ENCODE data around the gene KREMEN1. TPM values are rescaled to one million over a fixed set of nuclear protein-coding genes. Genes with fewer than 3 reads are reported as not detected.
A peak's percentile ranks its signal among the peaks of the same experiment; 100 is the strongest.
"Not testable (repeated sequence)": the region's sequence is repeated elsewhere in the genome, so short reads cannot be mapped to it uniquely, and the experiment has no call there.

Gene KREMEN1
- polyA plus RNA-seq, 6 donors from 2014 or later = 0.12 to 0.20 TPM; not detected in 4

- ATAC-seq (ENCODE audit: low read depth in 2 of 2) (no peak), DNase-seq (no peak)
- no peak overlapping the region for H3K4me3 Mint-ChIP-seq
- H3K27ac Mint-ChIP-seq = no peak overlapping the region
- peaks cover 9 to 23% (median 11%) of the 10 kb centered on the region in 3 donors for H3K27me3 Mint-ChIP-seq
- no peaks in the 10 kb centered on the region for H3K4me1 Mint-ChIP-seq
- H3K9me3 Mint-ChIP-seq = no peaks in the 10 kb centered on the region
- H3K36me3 Mint-ChIP-seq = no peaks in the 10 kb centered on the region
Measured at GRCh38 chr22:29039148-29039547, 33.7 kb upstream of the KREMEN1 start.

GRCh38 chr22:29039684-29040083 is 33.2 kb upstream of the KREMEN1 start:
- not testable (repeated sequence) for H3K36me3 Mint-ChIP-seq; ATAC-seq (ENCODE audit: low read depth in 2 of 2); H3K4me3 Mint-ChIP-seq; H3K4me1 Mint-ChIP-seq; H3K9me3 Mint-ChIP-seq; H3K27ac Mint-ChIP-seq; DNase-seq
- H3K27me3 Mint-ChIP-seq = peaks cover 3 to 18% (median 11%) of the 10 kb centered on the region in 3 donors

GRCh38 chr22:29040385-29041275 is 32.2 kb upstream of the KREMEN1 start:
- H3K27ac Mint-ChIP-seq = no peak overlapping the region
- ATAC-seq (ENCODE audit: low read depth in 2 of 2) (peak; percentile 40 to 51), DNase-seq (peak; percentile 58)
- H3K4me1 Mint-ChIP-seq = no peaks in the 10 kb centered on the region
- peaks cover 0 to 17% (median 11%) of the 10 kb centered on the region in 3 donors for H3K27me3 Mint-ChIP-seq
- no peaks in the 10 kb centered on the region for H3K36me3 Mint-ChIP-seq
- H3K9me3 Mint-ChIP-seq = no peaks in the 10 kb centered on the region
- H3K4me3 Mint-ChIP-seq = no peak overlapping the region

- no peaks in the 10 kb centered on the region for H3K9me3 Mint-ChIP-seq
- H3K4me1 Mint-ChIP-seq = no peaks in the 10 kb centered on the region
Measured at GRCh38 chr22:29041408-29041807, 31.4 kb upstream of the KREMEN1 start.

GRCh38 chr22:29043906-29044575 is 28.8 kb upstream of the KREMEN1 start:
- peaks cover 0 to 16% (median 11%) of the 10 kb centered on the region in 3 donors for H3K27me3 Mint-ChIP-seq
- H3K36me3 Mint-ChIP-seq = no peaks in the 10 kb centered on the region
- no peak for DNase-seq
- H3K27ac Mint-ChIP-seq = peak overlapping the region in 1 of 6 donors; percentile 31
- H3K4me1 Mint-ChIP-seq = no peaks in the 10 kb centered on the region
- no peak for ATAC-seq (ENCODE audit: low read depth in 2 of 2)
- H3K4me3 Mint-ChIP-seq = no peak overlapping the region
- H3K9me3 Mint-ChIP-seq = no peaks in the 10 kb centered on the region

More at GRCh38 chr22:29041408-29041807, 31.4 kb upstream of the KREMEN1 start:
- Mint-ChIP-seq H3K36me3 (no peaks in the 10 kb centered on the region), H3K4me3 (no peak overlapping the region), H3K27ac (no peak overlapping the region), H3K27me3 (peaks cover 0 to 17% (median 11%) of the 10 kb centered on the region in 3 donors)
- ATAC-seq (ENCODE audit: low read depth in 2 of 2) (no peak), DNase-seq (no peak)

- Mint-ChIP-seq H3K4me1 (no peaks in the 10 kb centered on the region), H3K4me3 (no peak overlapping the region), H3K9me3 (no peaks in the 10 kb centered on the region), H3K27me3 (peaks cover 0 to 11% (median 11%) of the 10 kb centered on the region in 3 donors), H3K36me3 (no peaks in the 10 kb centered on the region), H3K27ac (no peak overlapping the region)
- DNase-seq (no peak), ATAC-seq (ENCODE audit: low read depth in 2 of 2) (no peak)
Measured at GRCh38 chr22:29044657-29045176, 28.1 kb upstream of the KREMEN1 start.

- Mint-ChIP-seq H3K27me3 (peaks cover 0 to 6% (median 0%) of the 10 kb centered on the region in 3 donors), H3K4me1 (no peaks in the 10 kb centered on the region)
- no peak for DNase-seq
Measured at GRCh38 chr22:29048822-29049654, 23.8 kb upstream of the KREMEN1 start.

GRCh38 chr22:29049655-29050263 is 23.1 kb upstream of the KREMEN1 start:
- DNase-seq (no peak), ATAC-seq (ENCODE audit: low read depth in 2 of 2) (no peak)
- peaks cover 0 to 6% (median 0%) of the 10 kb centered on the region in 3 donors for H3K27me3 Mint-ChIP-seq
- H3K36me3 Mint-ChIP-seq = no peaks in the 10 kb centered on the region
- H3K27ac Mint-ChIP-seq = no peak overlapping the region
- no peak overlapping the region for H3K4me3 Mint-ChIP-seq
- no peaks in the 10 kb centered on the region for H3K9me3 Mint-ChIP-seq
- H3K4me1 Mint-ChIP-seq = no peaks in the 10 kb centered on the region

More at GRCh38 chr22:29048822-29049654, 23.8 kb upstream of the KREMEN1 start:
- Mint-ChIP-seq H3K27ac (no peak overlapping the region), H3K36me3 (no peaks in the 10 kb centered on the region), H3K4me3 (no peak overlapping the region), H3K9me3 (no peaks in the 10 kb centered on the region)
- no peak for ATAC-seq (ENCODE audit: low read depth in 2 of 2)

GRCh38 chr22:29050457-29050856 is 22.4 kb upstream of the KREMEN1 start:
- ATAC-seq (ENCODE audit: low read depth in 2 of 2) = no peak
- Mint-ChIP-seq H3K9me3 (no peaks in the 10 kb centered on the region), H3K27ac (no peak overlapping the region), H3K36me3 (no peaks in the 10 kb centered on the region), H3K4me3 (no peak overlapping the region), H3K27me3 (peaks cover 0 to 6% (median 0%) of the 10 kb centered on the region in 3 donors), H3K4me1 (no peaks in the 10 kb centered on the region)
- no peak for DNase-seq

GRCh38 chr22:29053048-29053702 is 19.7 kb upstream of the KREMEN1 start:
- H3K4me1 Mint-ChIP-seq = no peaks in the 10 kb centered on the region
- H3K4me3 Mint-ChIP-seq = no peak overlapping the region
- peaks cover 0 to 15% (median 8%) of the 10 kb centered on the region in 3 donors for H3K27me3 Mint-ChIP-seq
- H3K36me3 Mint-ChIP-seq = no peaks in the 10 kb centered on the region
- DNase-seq (no peak), ATAC-seq (ENCODE audit: low read depth in 2 of 2) (no peak)
- H3K9me3 Mint-ChIP-seq = no peaks in the 10 kb centered on the region
- H3K27ac Mint-ChIP-seq = peak overlapping the region in 2 of 6 donors; percentile 10 to 16

GRCh38 chr22:29054251-29054767 is 18.5 kb upstream of the KREMEN1 start:
- H3K27ac Mint-ChIP-seq = no peak overlapping the region
- H3K27me3 Mint-ChIP-seq = peaks cover 2 to 24% (median 13%) of the 10 kb centered on the region in 3 donors
- ATAC-seq (ENCODE audit: low read depth in 2 of 2) (no peak), DNase-seq (no peak)
- no peaks in the 10 kb centered on the region for H3K36me3 Mint-ChIP-seq
- no peaks in the 10 kb centered on the region for H3K4me1 Mint-ChIP-seq
- no peak overlapping the region for H3K4me3 Mint-ChIP-seq
- H3K9me3 Mint-ChIP-seq = no peaks in the 10 kb centered on the region

- Mint-ChIP-seq H3K27me3 (peaks cover 12 to 34% (median 23%) of the 10 kb centered on the region in 3 donors), H3K27ac (no peak overlapping the region), H3K36me3 (no peaks in the 10 kb centered on the region), H3K9me3 (no peaks in the 10 kb centered on the region), H3K4me3 (no peak overlapping the region), H3K4me1 (no peaks in the 10 kb centered on the region)
- ATAC-seq (ENCODE audit: low read depth in 2 of 2) (no peak), DNase-seq (no peak)
Measured at GRCh38 chr22:29055192-29055830, 17.5 kb upstream of the KREMEN1 start.

All from naive B cell (primary cell).